Activated CD8-positive, alpha-beta memory T cell treated with anti-CD3 and anti-CD28 coated beads for 4 hours (primary cell): Measurements from ENCODE around the gene GSN.

Experiments used
- DNase-seq, 2 donors: peaks; one replicate each; pipeline ENCODE4 v3.0.0-alpha.2; 2020; ENCODE audit warnings: low read depth in 2 of 2

Gene GSN

DNA sequence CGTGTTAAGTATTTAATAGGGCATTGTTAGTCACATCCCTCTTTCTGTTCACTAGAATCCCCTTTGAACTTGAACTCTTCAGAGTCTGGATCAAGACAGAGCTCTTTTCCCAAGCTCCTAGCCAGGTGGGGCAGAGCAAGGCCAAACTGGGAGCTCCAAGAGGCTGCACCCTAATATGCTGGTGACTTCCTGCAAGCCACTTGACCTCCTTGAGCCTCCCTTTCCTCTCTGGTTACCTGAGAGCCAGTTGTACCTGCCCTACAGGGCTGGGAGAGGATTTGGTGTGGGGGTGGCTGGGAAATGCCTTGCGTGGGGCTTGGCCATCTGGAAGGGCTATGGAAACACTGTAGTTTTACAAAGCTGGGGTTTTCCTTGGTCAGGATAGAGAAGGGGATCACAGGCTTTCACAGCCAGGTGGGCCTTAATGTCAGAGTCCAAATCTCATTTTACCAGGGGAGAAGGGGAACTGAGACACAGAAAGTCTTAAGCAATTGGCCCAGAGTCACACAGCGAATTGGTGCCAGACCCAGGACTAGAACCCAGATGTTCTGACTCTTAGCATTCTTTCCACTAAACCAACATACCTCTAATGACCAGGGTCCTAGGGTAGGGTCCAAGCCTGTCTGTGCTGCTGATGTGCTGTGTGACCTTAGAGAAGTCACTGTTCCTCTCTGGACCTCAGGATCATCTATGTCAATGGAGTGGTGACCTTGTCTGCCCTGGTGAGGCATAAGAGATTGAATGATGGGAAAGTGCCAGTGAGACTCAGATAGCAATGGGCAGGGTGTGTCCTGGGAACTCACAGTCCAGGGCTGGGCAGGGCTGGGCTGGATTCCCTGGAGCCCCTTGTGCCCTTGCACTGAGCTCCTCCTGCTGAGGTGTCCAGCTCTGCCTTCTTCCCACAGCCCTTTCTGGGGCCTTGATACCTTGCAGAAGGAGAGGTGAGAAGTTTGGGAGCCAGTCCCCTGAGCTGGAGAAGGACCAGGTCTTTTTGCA is 35.8 kb downstream of the GSN start:
- no peak for DNase-seq

DNA sequence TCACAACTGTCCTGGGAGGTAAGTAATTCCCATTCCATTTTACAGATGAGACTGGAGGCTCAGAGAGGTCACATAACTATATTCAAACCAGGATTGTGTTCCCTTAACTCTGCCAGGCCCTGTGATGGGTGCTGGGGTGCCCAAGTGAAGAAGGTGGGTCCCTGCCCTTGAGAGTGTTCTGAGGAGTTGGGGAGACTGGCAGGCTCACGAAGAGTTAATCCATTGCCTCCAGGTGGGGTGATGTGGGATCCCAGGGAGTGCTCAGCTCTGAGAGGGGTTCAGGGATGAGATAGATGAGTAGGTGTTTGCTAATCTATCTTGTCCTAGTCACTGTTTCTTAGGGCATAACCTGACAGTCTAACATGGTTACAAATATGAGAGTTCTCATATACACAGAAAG is 36.7 kb downstream of the GSN start:
- DNase-seq: no peak

DNA sequence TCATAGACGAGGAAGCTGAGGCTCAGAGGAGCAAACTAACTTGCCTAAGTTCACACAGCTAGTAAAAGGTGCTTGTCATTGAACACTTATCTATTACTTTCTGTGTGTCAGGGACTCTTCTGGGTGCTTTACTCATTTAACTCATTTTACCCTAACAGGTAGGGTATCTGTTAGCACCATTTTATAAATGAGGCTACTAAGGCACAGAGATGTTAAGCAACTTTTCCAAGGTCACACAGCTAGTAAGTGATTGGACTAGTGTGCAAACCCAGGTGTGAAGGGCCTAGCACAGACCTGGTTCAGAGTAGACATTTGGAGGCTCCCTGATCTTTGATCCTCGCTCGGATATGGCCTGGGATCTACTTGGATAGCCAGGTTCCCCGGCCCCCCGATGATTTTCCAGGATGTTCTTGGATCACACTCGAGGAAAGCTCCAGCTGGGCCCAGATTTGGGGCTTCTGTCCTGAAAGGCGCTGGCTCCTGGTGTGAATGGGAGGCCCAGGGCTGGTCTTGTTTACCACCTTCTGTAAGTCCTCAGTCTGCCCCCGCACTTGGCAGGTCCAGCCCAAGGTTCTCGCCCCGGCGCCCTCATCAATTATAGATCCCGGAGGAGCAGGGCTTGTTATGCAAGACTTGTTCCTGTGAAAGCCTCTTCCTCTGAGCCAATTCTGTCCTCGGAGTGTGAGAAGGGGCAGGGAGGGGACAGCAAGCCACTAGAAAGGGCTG is 37.5 kb downstream of the GSN start:
- DNase-seq: no peak

DNA sequence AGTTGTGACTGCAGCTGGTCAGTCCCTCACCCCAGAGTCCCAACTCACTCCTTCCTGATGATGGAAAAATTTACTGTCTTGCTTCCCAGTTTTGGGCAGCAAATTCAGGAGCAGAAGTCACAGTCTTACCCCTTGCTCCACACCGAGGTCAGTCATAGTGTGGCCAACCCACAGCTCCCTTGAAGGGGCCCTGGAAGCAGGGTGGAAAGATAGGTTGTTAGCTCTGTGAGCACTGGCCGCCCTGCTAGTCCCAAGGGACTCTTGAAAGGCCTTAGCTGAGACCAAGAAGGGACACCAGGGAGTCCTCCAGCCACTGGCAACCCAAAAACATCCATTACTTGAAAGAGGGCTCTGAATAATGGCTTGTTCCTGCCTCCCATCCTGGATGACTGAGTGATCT is 40.0 kb downstream of the GSN start:
- DNase-seq: no peak

DNA sequence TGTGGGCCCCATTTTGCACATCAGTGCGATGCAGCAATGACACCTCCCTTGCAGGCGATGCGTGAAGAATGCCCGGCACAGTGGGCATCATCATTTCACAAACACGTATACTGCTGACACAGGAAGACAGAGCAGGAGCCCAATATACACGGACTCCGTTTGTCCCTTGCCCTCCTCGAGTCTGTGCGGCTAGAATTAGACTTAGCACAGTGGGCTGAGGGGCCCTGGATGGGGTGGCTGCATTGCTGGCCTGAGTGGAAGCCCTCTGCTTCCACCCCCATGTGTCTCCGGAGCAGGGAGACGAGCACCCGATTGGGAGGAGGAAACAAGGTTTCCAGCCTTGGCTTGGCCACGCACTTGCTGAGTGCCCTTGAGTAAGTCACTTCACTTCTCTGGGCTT is 40.8 kb downstream of the GSN start:
- no peak for DNase-seq

DNA sequence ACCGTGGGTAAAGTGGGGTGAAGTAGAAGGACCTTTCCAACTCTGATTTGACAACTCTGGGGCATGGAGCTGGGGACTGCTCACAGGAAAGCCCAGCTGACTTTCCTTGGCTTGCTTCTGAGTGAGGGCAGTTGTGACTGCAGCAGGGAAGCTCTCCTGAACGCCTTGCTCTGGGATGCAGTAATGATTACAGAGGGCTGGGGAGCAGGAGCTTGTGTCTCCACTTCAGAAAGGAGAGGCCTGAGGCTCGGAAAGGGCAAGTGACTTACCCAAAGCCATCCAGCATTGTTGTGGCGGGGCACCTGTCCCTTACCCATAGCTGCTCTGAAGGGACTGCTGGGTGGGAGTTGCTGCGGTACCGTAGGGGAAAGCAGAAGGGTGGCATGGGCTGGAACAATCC is 41.2 kb downstream of the GSN start:
- no peak for DNase-seq

DNA sequence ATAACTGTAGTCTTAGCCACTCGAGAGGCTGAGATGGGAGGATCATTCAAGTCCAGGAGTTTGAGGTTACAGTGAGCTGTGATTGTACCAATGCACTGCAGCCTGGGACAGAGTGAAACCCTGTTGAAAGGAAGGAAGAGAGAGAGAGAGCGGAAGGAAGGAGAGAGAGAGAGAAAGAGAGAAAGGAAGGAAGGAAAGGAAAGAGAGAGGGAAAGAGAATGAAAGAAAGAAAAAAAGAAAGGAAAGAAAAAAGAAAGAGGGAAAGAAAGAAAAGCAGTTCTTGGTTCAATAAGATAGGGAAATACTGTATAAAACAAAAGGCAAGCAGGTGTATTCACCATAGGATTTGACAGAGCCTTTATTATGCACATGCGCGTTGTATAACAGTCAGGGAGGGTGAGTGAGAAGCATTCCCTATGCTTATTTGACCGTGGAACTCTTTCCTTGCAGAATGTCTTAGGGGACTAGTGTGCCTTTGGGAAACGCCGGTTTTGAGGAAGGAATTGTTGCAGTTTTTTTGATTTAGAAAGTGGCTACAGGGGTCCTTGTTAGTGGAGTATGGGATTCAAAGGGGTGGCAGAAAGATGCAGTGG is 42.0 kb downstream of the GSN start:
- DNase-seq: no peak

DNA sequence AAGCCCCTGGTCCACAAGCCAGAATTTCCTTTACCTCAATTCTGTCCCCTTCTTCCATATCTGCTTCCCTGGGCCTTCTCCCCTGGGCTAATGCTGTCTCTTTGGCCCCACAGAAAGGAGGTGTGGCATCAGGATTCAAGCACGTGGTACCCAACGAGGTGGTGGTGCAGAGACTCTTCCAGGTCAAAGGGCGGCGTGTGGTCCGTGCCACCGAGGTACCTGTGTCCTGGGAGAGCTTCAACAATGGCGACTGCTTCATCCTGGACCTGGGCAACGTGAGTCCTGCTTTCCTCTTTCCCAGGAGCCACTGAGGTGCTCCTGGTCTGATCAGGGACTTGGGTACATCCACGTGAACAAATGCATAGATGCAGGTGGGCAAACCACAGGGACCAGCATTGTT is 42.6 kb downstream of the GSN start:
- no peak for DNase-seq

DNA sequence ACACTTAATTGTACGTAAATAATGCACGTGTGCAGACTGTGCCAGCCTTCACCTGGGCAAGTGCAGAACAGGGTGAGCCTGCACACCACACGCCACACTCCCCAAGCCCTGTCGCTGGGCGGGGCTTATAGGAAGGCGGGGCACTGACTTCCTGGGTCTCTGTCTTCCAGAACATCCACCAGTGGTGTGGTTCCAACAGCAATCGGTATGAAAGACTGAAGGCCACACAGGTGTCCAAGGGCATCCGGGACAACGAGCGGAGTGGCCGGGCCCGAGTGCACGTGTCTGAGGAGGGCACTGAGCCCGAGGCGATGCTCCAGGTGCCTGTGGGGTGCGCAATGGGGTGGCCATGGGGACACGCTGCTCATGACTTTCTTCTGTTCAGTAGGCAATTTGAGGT is 44.2 kb downstream of the GSN start:
- no peak for DNase-seq

DNA sequence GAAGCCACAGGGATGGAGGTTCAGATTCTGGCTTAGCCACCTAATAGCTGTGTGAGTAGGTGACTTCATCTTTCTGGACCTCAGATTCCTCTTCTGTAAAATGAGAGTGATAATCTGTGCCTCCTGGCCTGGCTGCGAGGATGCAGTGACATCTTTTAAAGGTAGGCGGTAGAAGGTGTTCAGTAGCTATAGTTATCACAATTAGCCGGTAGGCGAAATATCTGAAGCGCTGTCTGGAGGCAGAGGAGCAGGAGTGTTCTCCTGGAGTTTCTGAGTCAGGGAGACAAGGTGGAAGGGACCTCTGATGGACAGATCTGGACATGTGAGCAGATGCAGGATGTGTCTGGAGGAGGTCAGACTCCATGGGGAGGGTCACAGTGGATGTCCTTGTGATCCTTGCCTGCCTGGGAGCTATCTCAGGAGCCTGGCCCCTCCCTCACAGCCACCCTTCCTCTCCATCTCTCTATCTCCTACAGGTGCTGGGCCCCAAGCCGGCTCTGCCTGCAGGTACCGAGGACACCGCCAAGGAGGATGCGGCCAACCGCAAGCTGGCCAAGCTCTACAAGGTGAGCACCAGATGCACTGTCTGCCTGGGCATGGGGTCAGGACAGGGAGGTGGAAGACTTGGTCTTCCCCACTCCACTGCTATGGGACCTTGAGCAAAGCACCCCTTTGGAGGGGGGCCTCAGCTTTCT is 45.6 kb downstream of the GSN start:
- no peak for DNase-seq

DNA sequence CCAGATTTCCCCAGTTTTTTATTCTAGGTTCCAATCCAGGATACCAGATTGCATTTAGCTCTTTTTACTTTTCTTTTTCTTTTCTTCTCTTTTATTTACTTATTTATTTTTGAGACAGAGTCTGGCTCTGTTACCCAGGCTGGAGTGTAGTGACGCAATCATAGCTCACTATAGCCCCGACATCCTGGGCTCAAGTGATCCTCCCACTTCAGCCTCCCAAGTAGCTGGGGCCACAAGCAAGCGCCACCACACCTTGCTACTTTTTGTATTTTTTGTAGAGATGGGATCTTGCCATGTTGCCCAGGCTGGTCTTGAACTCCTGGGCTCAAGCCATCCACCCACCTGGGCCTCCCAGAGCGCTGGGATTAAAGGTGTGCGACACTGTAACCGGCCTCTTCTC is 48.4 kb downstream of the GSN start:
- no peak for DNase-seq

DNA sequence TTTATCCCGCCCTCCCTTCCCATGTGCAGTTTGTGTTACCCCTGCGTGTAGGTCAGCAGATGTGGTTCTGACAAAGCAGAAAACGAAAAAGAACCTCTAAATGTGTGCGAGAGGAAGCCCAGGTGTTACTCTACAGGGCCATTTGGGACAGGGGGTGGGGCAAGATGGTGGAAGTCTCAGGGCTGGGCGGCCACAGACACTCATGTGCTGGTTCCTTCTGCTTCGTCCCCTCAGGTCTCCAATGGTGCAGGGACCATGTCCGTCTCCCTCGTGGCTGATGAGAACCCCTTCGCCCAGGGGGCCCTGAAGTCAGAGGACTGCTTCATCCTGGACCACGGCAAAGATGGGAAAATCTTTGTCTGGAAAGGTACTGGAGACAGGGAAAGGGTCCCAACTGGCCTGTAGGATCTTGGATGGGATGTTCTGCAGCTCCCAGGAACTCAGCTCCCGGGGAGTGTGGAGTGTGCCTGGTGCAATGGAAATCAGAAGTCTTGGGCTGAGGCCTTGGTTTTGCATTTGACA is 49.0 kb downstream of the GSN start:
- no peak for DNase-seq

DNA sequence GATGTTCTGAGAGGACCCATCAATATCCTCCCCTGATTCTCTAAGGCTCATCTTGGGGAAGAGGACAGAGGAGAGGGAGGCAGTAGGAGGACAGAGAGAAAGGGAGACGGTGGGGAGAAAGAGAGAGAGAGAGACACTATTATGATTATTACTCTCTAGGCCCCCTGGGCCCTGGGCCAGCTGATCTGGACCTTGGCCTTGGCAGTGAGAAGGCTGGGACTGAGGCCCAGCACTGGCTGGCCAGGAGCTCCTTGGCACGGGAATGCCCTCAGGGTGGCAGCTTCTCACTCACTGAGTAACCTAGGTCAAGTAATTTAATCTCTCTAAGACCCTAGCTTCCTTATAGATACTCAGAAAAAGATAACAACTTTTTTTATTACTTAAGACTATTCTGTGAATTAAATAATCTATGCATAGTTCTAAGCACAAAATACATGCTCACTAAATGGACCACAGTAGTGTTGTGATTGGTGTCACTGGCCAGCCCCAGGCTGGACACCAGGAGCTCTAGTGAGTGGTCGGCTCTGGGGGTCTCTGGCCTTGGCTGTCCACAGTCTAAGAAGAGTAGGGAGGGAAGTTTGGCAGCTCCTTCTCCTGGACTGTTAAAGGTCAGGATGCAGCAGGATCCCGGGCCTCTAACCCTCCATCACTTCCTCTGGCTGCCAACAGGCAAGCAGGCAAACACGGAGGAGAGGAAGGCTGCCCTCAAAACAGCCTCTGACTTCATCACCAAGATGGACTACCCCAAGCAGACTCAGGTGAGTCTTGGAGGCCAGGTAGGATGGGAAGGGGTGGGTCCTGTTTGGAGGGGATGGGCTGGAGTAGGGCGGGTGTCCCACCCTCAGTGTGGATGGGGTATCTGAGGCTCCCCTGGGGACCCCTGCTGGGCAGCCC is 50.0 kb downstream of the GSN start:
- no peak for DNase-seq

DNA sequence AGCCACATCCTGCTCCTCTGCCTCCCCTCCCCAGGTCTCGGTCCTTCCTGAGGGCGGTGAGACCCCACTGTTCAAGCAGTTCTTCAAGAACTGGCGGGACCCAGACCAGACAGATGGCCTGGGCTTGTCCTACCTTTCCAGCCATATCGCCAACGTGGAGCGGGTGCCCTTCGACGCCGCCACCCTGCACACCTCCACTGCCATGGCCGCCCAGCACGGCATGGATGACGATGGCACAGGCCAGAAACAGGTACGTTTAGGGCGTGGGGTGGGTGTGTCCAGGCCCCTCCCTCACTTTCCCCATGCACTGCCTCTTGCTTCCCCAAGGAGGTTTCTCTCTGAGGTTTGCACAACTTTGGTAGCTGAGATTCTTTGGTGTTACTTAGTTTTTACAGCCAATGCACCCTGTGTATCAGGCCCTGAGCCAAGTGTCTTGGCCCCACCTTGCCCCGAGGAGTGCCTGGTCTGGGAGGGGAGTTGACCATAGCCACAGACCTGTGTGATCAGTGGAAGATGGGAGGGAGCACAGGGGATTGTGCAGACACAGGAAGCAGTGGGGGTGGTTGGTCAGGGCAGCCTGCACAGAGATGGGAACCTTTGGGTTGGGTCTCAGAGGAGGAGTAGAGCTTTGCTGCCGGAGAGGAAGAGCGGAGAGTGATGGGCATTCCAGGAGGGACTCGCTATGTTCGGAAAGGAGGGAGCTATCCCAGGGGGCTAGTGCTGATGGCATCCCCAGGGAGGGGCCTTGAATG is 50.8 kb downstream of the GSN start:
- DNase-seq: no peak

DNA sequence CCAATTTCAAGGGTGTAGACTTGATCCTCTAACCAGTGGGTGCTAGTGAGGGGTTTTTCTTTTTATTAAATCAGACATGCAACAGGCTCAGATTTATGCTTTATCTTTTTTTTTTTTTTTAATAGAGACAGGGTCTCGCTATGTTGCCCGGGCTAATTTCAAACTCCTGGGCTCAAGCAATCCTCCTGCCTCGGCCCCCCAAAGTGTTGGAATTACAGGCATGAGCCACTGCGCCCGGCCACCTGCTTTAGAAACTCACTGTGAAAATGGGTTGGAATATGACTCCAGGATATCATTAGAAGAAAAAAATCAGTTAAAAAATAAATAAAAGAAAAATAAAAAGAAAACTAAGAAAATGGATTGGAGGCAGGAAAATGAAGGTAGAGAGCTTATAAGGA is 51.4 kb downstream of the GSN start:
- DNase-seq: no peak

DNA sequence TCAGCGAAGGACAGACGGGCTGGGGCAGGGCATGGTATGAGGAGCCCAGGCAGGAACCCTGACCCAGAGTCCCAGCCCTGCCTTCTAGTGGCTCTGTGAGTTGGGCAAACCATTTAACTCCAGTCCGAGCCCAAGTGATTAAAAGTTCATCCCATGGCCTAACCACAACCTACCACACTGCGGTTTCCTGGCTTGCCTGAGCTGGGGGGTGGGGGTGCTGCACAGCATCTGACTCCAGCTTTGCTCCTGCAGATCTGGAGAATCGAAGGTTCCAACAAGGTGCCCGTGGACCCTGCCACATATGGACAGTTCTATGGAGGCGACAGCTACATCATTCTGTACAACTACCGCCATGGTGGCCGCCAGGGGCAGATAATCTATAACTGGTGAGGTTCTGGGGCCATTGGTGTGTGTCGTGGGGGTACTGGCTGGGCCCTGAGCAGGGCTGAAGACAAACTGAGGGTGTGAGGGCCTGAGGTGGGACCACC is 53.1 kb downstream of the GSN start:
- DNase-seq: no peak

DNA sequence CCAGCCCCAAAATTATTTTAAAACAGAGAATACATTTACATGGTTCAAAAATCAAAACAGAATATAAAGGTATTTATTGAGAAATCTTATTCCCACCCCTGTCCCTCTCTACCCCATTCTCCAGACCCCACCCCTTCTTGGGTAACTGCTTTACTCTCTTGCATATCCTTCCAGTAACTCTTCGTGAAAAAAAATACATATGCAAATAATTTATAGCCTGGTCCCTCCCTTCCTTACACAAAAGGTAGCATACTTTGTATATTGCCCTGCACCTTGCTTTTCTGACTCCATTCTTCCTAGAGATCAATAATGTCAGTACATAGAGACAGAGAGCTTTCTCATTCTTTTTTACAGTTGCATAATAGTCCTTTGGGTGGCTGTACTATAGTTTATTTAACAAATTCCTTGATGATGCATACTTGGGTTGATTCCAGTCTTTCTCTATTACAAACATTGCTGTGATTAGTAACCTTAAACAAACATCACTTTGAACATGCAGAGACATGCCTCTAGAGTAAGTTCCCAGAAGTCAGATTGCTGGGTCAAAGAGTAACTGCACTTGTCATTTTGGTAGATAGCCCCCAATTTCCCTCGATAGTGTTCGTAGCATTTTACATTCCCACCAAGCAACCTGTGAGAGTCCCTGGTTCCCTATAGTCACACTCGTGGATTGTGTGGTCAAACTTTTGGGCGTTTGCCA is 54.2 kb downstream of the GSN start:
- no peak for DNase-seq

DNA sequence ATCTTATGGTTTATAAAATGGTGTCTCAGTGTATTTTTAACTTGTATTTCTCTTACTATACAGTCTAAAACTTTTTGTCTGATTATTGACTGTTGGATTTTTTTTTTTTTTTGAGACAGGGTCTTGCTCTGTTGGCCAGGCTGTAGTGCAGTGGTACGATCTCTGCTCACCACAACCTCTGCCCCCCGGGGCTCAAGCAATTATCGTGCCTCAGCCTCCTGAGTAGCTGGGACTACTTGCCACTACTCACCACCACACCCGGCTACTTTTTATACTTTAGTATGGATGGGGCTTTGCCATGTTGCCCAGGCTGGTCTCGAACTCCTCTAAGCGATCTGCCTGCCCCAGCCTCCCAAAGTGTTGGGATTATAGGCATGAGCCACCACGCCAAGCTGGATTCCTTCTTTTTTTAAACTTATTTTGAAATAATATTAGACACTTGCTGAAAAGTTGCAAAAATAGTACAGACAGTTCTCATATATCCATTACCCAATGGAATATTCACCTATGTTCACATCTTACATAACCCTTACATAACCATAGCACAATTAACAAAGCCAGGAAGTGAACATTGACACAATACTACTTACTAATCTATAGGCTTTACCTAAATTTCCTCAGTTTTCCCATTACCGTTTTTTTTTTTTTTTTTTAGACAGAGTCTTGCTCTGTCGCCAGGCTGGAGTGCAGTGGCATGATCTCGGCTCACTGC is 54.9 kb downstream of the GSN start:
- no peak for DNase-seq
